Fibroblast of lung (primary cell): Measurements from ENCODE around the gene HAUS2.

Experiments used
- EZH2 ChIP-seq: IDR thresholded peaks from 2 replicates; pipeline ENCODE4 v1.5.1; 2012; ENCODE audit warnings: low read length, control low read depth, mild to moderate bottlenecking; ENCODE audit errors: missing control alignments
- TF ChIP-seq, protein P1 (sequence below), 2 donors: IDR thresholded peaks in 1 of 2; conservative IDR thresholded peaks in 1 of 2; 1 replicate in 1 of 2; 2 replicates in 1 of 2; pipeline ENCODE4 v1.5.1; 2011 to 2012; ENCODE audit warnings: low read length in 2 of 2, control low read depth in 1 of 2, inconsistent platforms in 1 of 2, low read depth in 1 of 2, mild to moderate bottlenecking in 1 of 2

DNA sequence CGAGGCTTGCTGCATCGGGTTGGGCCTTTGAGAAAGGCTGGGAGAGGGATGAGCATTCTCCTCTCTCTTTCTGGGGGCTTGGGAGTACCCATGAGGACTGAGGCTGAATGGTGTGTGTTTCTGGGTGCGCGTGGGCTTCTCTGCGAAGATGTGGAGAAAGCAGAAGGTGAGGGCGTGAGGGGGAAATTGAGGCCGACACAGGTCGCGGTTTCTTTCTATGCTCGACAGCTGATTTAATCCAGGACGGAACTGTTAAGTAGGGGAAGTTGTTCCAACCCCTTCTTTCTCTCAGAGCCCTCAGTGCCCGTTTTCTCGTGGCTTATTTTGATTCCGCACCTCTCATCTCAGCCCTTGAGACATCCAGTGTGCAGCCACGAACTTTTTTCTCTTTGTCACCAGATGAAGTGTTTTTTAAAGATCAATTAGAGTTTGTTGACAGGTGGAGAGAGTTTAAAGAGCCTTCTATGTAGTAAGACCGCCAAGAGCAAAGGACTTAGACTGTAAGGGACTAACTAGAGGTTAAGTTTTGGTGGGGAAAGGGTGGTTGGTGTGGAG, 27.5 kb downstream of the HAUS2 start:
- TF ChIP-seq, protein P1, sequence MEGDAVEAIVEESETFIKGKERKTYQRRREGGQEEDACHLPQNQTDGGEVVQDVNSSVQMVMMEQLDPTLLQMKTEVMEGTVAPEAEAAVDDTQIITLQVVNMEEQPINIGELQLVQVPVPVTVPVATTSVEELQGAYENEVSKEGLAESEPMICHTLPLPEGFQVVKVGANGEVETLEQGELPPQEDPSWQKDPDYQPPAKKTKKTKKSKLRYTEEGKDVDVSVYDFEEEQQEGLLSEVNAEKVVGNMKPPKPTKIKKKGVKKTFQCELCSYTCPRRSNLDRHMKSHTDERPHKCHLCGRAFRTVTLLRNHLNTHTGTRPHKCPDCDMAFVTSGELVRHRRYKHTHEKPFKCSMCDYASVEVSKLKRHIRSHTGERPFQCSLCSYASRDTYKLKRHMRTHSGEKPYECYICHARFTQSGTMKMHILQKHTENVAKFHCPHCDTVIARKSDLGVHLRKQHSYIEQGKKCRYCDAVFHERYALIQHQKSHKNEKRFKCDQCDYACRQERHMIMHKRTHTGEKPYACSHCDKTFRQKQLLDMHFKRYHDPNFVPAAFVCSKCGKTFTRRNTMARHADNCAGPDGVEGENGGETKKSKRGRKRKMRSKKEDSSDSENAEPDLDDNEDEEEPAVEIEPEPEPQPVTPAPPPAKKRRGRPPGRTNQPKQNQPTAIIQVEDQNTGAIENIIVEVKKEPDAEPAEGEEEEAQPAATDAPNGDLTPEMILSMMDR (conservative IDR thresholded peaks at IDR 0.05 in 1 of 2, IDR thresholded peaks at IDR 0.05 in 1 of 2; ENCODE audit: low read depth in 1 of 2, low read length in 2 of 2): no peak
- TF ChIP-seq EZH2: no peak
